Measurements from ENCODE around the gene GAB1.

GAB1 gene

DNA sequence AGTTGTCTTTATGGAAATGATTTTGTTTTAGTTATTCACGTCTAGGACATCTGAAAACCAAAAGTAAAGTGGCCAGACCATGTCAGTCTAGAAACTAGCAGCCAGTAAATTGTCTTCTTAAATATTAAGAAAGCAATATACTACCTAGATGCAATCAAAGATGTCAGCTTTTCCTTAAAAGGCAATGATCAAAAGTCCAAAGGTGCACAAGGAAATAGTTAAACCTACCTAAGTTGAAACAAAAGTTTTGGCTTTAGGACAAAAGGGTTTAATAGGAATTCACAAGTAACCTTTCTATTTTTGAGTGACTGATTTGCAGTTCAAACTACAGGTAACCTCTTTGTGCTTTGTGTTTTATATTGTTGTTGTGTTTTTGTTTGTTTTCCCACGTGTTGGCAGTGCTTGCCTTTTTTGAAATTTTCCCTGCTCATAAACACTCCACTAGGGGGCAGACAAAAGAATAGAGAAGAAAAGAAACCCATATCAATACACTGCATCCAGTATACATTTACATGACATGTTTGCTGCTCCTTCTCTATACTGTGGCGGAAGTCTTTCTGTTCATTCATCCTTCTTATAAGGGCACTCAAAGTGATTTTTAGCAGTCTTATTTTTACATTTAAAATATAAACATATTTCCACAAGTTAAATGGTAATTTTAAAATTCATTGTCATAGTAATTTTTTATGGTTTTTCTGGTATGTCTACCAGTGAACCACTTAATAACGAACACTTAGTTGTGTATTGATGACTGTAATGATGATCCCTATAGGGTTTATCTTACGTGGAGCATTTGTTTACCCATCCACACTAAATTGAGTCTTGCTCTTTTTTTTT lies 62.7 kb downstream of the GAB1 start:
- H3K9me3 Mint-ChIP-seq: no peaks in the 10 kb centered on the region
- H3K36me3 Mint-ChIP-seq: no peaks in the 10 kb centered on the region
- H3K4me3 Mint-ChIP-seq: no peak overlapping the region
- CTCF ChIA-PET: interaction anchor here (1.6 kb wide), 1 partner anchor 23 kb away, joined by 7 read pairs; no protein-coding TSS in a partner anchor
- peaks cover 12% of the 10 kb centered on the region for H3K27me3 Mint-ChIP-seq
- H3K27ac Mint-ChIP-seq: no peak overlapping the region
- peaks cover 3% of the 10 kb centered on the region for H3K4me1 Mint-ChIP-seq
- DNase-seq: no peak

DNA sequence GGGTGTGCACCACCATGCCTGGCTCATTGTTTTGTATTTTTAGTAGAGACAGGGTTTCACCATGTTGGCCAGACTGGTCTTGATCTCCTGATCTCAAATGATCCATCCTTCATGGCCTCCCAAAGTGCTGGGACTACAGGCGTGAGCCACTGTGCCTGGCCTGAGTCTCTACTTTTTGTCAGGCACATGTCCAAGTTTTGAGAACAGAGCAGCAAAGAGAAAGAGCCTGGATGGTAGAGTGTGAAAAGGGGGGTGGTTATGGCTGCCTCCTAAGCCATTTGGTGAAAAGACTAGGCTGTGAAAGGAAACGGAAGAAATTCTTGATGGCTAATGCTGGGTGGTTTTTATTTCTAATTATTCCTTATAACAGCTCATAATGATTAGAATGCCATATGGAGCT lies 63.4 kb downstream of the GAB1 start:
- Mint-ChIP-seq H3K4me3 (no peak overlapping the region), H3K27me3 (peaks cover 9% of the 10 kb centered on the region), H3K9me3 (no peaks in the 10 kb centered on the region), H3K27ac (no peak overlapping the region), H3K4me1 (peaks cover 3% of the 10 kb centered on the region), H3K36me3 (no peaks in the 10 kb centered on the region)
- no peak for DNase-seq
- CTCF ChIA-PET: interaction anchor here (1.1 kb wide), 1 partner anchor 16 kb away, joined by 3 read pairs; no protein-coding TSS in a partner anchor

DNA sequence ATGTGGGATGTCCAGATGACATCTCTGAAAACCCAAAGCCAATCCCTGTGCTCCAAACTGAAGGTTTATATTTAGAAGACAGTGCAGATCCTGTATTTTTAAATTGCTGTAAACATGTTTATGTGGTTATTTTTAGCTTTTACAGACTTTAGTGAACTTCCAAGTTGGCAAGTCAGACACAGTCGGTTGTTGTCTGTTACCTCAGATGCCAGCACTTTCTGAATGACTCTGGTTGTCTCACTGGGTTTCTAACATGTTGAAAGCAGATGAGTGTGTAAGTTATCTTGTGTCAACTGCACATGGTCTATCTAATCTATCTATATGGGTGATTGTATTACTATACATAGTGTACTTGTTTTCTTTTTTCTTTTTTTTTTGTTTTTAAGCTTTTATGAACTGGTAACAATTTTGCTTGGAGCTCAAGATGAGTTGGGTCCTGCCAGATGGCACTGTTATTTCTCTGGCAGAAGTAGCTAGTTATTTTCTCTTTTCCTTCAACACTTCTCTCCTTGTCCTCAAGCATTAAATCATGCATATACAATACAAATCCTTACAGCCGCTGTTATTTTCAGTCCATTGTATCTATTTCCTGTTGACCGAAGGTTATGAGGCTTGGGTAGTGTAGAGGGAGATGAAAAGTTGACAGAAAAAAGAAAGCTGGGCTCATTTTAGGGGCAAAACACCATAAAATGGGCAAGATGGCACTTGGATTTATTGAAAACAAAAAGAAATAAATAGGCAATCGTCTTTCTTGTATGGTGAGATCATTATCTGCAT lies 66.3 kb downstream of the GAB1 start:
- no peaks in the 10 kb centered on the region for H3K36me3 Mint-ChIP-seq
- peaks cover 3% of the 10 kb centered on the region for H3K4me1 Mint-ChIP-seq
- CTCF ChIA-PET: interaction anchor here (1.8 kb wide), 1 partner anchor 13 kb away, joined by 4 read pairs; no protein-coding TSS in a partner anchor
- no peak overlapping the region for H3K4me3 Mint-ChIP-seq
- DNase-seq: no peak
- no peaks in the 10 kb centered on the region for H3K9me3 Mint-ChIP-seq
- H3K27ac Mint-ChIP-seq: peak overlapping the region; percentile 25
- H3K27me3 Mint-ChIP-seq: no peaks in the 10 kb centered on the region

DNA sequence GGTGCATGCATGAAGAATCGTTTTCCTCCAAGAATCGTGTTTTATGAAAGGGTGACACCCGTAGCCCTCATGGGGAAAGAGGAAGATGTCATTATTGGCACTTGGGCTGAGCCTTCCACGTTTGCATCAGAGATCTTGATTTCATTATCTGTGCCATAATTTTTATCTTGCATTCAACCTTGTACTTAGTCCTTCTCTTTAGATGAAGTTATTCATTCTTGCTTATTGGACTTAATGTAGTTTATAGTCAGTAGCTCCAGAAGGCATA lies 66.8 kb downstream of the GAB1 start:
- H3K36me3 Mint-ChIP-seq: no peaks in the 10 kb centered on the region
- DNase-seq: no peak
- no peak overlapping the region for H3K27ac Mint-ChIP-seq
- CTCF ChIA-PET: no interaction called here
- H3K27me3 Mint-ChIP-seq: no peaks in the 10 kb centered on the region
- no peaks in the 10 kb centered on the region for H3K9me3 Mint-ChIP-seq
- no peak overlapping the region for H3K4me3 Mint-ChIP-seq
- H3K4me1 Mint-ChIP-seq: peaks cover 3% of the 10 kb centered on the region

DNA sequence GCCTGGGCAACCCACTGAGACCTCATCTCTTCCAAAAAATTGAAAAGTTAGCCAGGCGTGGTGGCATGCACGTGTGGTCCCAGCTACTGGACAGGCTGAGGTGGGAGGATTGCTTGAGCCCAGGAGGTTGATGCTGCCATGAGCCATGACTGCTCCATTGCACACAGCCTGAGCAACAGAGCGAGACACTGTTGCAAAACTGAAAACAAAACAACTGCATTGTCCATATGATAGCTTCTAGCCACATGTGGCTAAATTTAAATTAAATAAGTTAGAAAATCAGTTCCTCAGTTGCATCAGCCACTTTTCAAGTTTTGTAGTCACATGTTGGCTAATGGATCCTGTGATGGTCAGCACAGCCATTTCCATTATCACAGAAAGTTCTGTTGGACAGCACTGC lies 67.9 kb downstream of the GAB1 start:
- H3K9me3 Mint-ChIP-seq: no peaks in the 10 kb centered on the region
- H3K4me1 Mint-ChIP-seq: peaks cover 3% of the 10 kb centered on the region
- no peak for DNase-seq
- H3K27ac Mint-ChIP-seq: no peak overlapping the region
- peaks cover 6% of the 10 kb centered on the region for H3K27me3 Mint-ChIP-seq
- H3K36me3 Mint-ChIP-seq: no peaks in the 10 kb centered on the region
- no peak overlapping the region for H3K4me3 Mint-ChIP-seq
- CTCF ChIA-PET: no interaction called here

DNA sequence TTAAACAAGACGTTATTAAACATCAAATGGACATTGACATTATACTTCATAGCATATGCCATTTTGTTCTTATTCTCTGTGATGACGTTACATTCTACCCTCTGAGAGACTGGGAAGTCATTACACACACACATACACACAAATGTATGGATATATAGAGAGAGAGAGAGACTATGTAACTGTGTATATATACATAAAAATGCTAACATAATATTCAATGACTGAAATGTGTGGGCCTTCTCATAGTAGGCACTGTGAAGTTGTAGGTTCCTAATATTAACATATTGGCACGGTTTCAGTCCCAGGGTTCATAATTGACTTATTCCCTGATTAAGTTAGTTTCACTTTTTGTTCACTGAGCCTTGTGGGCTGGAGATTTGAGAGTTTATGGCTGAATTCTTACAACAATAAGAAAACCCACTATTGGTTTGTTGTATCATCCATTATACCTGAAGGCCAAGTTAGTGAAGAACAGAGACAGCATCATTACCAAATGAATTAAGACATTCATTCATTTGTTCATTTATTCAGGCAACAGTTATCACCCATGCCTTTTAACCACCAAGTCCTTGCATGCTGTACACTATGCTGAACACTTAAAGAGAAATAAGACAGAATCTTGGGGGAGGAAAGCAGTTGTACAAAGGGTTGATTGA lies 68.5 kb downstream of the GAB1 start:
- DNase-seq: no peak
- Mint-ChIP-seq H3K4me3 (no peak overlapping the region), H3K27ac (no peak overlapping the region), H3K27me3 (peaks cover 7% of the 10 kb centered on the region), H3K4me1 (peaks cover 3% of the 10 kb centered on the region), H3K36me3 (no peaks in the 10 kb centered on the region), H3K9me3 (no peaks in the 10 kb centered on the region)
- CTCF ChIA-PET: no interaction called here

DNA sequence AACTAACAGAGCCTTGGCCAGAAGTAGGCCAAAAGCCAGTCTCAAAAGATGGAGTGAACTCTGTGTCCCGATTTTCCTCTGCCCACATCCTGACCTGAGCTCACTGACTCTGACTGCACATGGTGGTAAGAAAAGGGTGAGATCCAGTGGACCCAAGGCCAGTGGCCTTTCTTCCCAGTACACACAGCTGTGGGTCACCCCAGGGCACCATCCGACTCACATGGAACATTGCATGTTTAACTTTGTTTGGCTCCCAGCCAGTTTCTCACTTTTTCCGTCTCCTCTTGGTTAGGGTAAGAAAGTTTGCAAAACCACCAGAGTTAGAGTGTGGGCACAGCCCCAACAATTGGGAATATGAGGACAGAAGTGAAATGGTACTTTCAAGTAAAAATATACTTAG lies 69.8 kb downstream of the GAB1 start:
- Mint-ChIP-seq H3K27me3 (peaks cover 7% of the 10 kb centered on the region), H3K27ac (no peak overlapping the region), H3K9me3 (no peaks in the 10 kb centered on the region), H3K36me3 (no peaks in the 10 kb centered on the region), H3K4me3 (no peak overlapping the region), H3K4me1 (peaks cover 3% of the 10 kb centered on the region)
- DNase-seq: no peak
- CTCF ChIA-PET: interaction anchor here (0.6 kb wide), 1 partner anchor 55 kb away, joined by 3 read pairs; no protein-coding TSS in a partner anchor

DNA sequence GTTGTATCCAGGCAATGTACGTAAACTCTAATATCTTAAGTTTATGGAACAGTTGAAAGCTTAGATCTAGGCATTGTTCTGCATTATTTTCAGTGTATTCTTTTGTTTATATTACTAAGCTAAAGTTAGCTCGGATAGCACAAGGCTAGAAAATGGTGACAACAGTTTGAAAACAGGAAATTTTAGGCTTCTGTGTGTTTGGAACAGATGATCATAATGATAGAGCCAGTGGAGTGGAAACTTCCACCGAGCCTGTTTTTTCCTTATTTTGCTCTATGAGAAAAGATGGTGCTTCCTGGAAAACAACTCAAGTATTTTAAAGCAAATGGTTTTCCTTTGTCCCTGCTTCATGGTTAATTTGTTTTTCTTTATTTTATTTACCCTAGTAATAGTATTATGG lies 70.8 kb downstream of the GAB1 start:
- Mint-ChIP-seq H3K4me3 (no peak overlapping the region), H3K36me3 (no peaks in the 10 kb centered on the region), H3K27me3 (peaks cover 7% of the 10 kb centered on the region), H3K27ac (no peak overlapping the region), H3K4me1 (peaks cover 3% of the 10 kb centered on the region), H3K9me3 (no peaks in the 10 kb centered on the region)
- CTCF ChIA-PET: no interaction called here
- no peak for DNase-seq

DNA sequence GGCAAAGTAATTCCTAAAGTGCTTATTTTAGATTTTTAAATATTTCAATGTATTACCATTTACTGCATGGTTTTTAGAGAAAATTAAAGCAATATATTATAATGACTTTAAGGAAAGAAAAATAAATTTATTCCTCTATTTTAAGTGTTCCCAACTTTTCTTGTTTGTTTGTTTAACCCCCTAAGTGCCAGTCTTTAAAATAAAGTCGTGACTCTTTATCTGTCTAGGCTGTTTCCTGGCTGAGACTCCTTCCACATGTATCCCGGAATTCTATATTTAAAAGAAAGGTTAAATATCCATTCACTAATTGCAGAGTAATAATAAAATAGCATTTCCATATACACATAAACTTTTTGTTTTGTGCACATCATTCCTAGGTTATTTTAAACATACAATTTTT lies 71.2 kb downstream of the GAB1 start:
- Mint-ChIP-seq H3K4me1 (peaks cover 3% of the 10 kb centered on the region), H3K36me3 (no peaks in the 10 kb centered on the region), H3K27me3 (peaks cover 7% of the 10 kb centered on the region), H3K4me3 (no peak overlapping the region), H3K9me3 (no peaks in the 10 kb centered on the region), H3K27ac (no peak overlapping the region)
- CTCF ChIA-PET: no interaction called here
- no peak for DNase-seq

DNA sequence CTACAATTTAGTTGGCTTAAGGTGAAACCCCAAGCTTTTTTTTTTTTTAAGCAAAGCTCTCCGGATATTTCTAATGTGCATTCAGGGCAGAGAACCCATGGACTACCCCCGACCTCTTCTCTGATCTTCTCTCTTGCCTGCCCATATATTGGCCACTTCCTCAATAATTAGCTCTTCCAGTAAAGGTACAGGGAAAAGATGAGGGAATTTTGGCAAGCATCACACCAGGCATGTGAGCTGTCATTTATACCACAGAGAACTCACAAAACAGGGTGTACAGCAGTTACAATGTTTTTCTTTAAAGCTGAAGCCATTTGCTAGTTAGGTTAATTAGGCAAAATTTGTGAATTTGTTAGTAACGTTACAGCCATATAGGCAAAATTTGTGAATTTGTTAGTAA lies 73.3 kb downstream of the GAB1 start:
- Mint-ChIP-seq H3K36me3 (no peaks in the 10 kb centered on the region), H3K27ac (no peak overlapping the region), H3K4me1 (no peaks in the 10 kb centered on the region), H3K4me3 (no peak overlapping the region), H3K27me3 (peaks cover 7% of the 10 kb centered on the region), H3K9me3 (no peaks in the 10 kb centered on the region)
- no peak for DNase-seq
- CTCF ChIA-PET: no interaction called here

DNA sequence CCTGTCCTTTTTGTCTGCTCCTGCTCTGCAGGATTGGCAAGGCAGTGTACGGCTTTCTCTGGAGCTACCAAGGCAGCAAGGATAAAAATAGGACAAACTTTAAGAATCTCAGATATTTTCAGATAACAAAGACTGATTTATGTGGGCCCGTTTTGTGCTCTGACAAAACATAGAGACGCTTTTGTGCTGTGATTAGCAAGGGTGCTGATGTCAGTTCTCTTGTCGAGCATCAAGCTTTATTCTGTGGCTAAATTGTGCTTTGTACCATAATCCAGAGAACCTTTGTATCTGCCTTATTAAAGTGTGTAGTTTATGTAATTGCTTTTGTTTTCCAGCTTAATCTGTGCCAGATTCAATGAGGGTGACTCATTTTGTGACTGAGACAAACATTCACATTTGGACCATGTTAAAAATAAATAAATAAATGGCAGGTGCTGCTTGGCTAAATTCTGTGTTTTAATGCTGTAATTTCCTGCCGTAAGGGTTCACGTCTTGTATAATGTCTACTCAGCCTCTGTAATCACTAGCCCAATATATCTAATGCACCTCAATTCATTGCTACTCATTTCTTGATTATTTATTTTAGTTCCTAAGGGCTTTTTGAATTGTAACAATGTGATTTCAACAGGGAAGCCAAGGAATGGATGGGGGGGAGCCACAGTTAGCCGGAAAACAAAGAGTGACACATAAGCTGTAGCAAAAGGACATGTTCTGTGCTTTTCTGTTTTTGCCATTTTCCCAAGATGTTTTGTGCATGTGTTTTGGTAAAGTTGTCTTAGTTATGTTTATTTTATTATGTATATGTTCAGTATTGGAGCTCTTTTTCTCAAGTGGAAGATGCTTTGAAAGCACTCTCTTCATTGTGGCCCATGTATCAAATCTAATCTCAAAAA lies 75.1 kb downstream of the GAB1 start:
- no peak overlapping the region for H3K27ac Mint-ChIP-seq
- no peaks in the 10 kb centered on the region for H3K4me1 Mint-ChIP-seq
- no peak overlapping the region for H3K4me3 Mint-ChIP-seq
- peaks cover 7% of the 10 kb centered on the region for H3K27me3 Mint-ChIP-seq
- H3K36me3 Mint-ChIP-seq: no peaks in the 10 kb centered on the region
- CTCF ChIA-PET: no interaction called here
- no peaks in the 10 kb centered on the region for H3K9me3 Mint-ChIP-seq
- DNase-seq: no peak

DNA sequence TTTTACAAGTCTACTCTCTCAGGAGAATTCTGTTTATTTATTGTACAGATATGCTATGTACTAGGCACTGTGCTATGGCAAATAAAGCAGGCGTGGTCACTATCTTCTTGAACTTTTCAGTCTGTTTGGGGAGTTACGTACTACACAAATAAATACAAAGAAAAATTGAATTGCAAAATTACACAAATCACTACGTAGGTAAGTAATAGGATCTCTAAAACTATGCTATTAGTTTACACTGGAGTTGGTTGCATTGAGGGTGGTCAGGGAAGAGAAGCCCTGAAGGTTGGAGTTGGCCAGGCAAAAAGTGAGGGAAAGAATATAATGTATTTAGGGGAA lies 75.7 kb downstream of the GAB1 start:
- H3K4me1 Mint-ChIP-seq: no peaks in the 10 kb centered on the region
- no peak for DNase-seq
- no peak overlapping the region for H3K27ac Mint-ChIP-seq
- CTCF ChIA-PET: no interaction called here
- H3K27me3 Mint-ChIP-seq: peaks cover 7% of the 10 kb centered on the region
- no peaks in the 10 kb centered on the region for H3K36me3 Mint-ChIP-seq
- no peak overlapping the region for H3K4me3 Mint-ChIP-seq
- H3K9me3 Mint-ChIP-seq: no peaks in the 10 kb centered on the region

DNA sequence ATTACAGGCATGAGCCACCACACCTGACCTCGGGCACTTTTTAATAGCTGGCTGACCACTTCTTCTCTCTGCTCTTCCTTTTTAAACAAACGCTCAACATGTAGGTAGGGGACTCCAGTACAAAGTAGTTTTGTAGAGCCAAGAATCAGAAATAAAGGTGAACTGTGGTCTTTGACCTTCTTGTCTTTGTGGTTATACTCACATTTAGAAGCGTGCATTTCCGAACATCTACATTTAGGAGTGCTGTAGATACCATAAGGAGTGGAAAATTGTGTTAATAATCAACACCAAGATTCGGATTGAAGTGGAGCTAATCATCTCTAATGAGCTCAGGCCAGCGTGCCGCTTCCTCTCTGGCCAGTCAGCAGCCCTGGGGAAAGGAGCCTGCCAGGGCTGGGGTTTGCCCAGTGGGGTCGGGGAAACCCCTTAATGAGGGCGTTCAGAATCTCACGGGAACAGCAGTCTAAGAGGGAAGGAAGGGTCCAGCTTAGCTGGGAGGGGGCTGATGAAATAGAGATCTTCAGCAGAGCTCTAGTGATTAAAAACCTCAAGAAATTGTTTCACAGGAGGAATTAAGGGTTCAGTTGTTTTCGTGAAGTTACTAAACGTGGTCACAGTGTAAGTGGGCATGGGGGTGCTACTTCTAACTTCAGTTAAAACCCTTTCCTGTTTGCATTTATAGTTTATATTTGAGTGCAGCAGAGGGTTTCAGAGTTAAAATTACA lies 81.2 kb downstream of the GAB1 start:
- Mint-ChIP-seq H3K9me3 (no peaks in the 10 kb centered on the region), H3K4me1 (no peaks in the 10 kb centered on the region), H3K36me3 (no peaks in the 10 kb centered on the region), H3K27ac (no peak overlapping the region), H3K4me3 (no peak overlapping the region), H3K27me3 (no peaks in the 10 kb centered on the region)
- no peak for DNase-seq
- CTCF ChIA-PET: no interaction called here

DNA sequence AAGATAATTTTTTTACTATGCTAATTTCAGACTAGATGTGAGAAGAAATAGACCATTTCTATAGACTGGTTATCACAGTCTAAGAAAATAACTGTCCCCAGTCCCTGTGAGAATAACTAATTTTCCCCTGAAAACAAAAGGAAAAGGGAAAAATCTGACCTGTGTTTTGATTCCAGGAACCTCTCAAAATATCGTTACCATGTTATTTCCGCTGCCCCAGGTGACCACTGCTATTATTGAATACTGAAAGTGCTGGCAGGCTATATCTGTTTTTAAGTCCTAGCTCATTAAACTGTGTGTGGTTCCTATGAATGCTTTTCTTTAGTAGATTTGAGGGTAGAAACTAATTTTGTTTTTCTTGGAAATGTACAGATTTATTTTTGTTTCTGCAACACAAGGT lies 83.6 kb downstream of the GAB1 start:
- Mint-ChIP-seq H3K9me3 (no peaks in the 10 kb centered on the region), H3K4me3 (no peak overlapping the region), H3K27me3 (no peaks in the 10 kb centered on the region), H3K36me3 (no peaks in the 10 kb centered on the region), H3K4me1 (no peaks in the 10 kb centered on the region), H3K27ac (no peak overlapping the region)
- CTCF ChIA-PET: no interaction called here
- DNase-seq: no peak

All from activated naive CD4-positive, alpha-beta T cell treated with anti-CD3 and anti-CD28 coated beads, Interleukin-2, amount 10 ng/mL, durations not matched to agents 7 days and 5 days (primary cell).